ENCODE measurements around the gene INPP5E.

Gene INPP5E

DNA sequence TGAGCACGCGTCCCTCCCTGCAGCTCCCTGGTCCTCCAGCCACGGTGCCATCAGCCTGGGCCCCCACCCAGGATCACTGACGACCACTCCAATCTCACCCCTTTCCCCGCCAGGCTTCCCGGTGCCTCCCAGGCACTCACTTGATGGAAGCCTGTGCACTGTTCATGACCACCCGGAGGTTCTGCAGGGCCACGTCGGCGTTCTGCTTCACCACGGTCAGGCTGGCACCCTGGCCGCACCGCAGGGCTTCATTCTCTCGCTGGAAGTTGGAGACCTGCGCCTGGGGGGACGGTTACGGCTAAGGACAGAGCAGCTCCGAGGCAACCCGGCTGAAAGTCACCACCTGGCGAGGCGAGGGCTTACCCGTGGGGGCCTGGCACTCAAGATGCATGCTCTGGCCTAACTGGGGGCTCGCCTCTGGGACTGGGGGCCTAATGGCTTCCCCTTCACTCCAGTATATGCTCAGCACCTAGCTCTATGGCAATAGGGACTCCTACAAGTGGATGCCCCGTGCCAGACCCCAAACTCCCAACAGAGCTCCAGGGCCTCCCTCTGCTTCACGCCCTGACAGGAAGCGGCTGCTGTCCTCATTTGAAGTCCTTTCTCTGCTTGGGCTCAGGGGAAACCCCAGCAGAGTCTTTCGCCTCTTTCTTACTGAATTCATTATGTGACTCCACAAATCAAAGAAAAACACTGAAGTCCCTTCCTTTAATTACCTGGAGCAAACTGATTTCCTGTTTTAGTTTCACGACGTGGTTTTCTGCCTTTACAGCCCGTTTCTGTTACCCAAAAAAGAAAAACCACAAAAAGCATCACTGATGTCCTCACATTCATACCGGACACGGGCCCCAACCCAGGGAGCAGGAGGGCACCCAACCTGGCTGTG lies 35.5 kb downstream of the INPP5E start:
- Mint-ChIP-seq H3K27ac (no peak overlapping the region), H3K36me3 (ENCODE audit: low read depth) (peaks cover 43% of the 10 kb centered on the region), H3K4me1 (peaks cover 17% of the 10 kb centered on the region), H3K9me3 (no peaks in the 10 kb centered on the region), H3K27me3 (ENCODE audit: low read depth, poor library complexity) (peaks cover 5% of the 10 kb centered on the region), H3K4me3 (no peak overlapping the region)
- TF ChIP-seq, protein P1, sequence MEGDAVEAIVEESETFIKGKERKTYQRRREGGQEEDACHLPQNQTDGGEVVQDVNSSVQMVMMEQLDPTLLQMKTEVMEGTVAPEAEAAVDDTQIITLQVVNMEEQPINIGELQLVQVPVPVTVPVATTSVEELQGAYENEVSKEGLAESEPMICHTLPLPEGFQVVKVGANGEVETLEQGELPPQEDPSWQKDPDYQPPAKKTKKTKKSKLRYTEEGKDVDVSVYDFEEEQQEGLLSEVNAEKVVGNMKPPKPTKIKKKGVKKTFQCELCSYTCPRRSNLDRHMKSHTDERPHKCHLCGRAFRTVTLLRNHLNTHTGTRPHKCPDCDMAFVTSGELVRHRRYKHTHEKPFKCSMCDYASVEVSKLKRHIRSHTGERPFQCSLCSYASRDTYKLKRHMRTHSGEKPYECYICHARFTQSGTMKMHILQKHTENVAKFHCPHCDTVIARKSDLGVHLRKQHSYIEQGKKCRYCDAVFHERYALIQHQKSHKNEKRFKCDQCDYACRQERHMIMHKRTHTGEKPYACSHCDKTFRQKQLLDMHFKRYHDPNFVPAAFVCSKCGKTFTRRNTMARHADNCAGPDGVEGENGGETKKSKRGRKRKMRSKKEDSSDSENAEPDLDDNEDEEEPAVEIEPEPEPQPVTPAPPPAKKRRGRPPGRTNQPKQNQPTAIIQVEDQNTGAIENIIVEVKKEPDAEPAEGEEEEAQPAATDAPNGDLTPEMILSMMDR (IDR thresholded peaks at IDR 0.05), result no peak
- DNase-seq, result no peak

DNA sequence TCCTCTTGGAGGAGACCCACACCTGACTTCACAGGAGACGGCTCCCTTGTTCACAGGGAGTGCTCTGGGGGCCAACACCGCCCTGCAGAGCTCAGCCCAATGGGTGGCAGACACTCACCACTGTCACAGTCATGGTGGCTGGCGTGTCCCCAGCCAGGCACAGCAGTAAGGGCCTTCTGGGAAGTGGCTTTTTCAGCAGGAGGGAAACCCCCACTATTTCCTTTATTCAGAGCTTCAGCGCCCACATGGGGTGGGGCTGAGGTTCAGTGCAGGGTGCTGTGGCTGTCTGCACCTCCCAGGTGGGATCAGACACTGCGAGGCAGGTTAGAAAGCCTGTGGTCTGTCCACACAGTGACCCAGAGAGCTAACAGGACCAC lies 36.1 kb downstream of the INPP5E start:
- no peak overlapping the region for H3K27ac Mint-ChIP-seq
- peaks cover 17% of the 10 kb centered on the region for H3K4me1 Mint-ChIP-seq
- H3K9me3 Mint-ChIP-seq, result no peaks in the 10 kb centered on the region
- TF ChIP-seq, protein P1 (IDR thresholded peaks at IDR 0.05), result no peak
- DNase-seq, result no peak
- H3K36me3 Mint-ChIP-seq (ENCODE audit: low read depth), result peaks cover 37% of the 10 kb centered on the region
- no peak overlapping the region for H3K4me3 Mint-ChIP-seq
- H3K27me3 Mint-ChIP-seq (ENCODE audit: low read depth, poor library complexity), result peaks cover 5% of the 10 kb centered on the region

DNA sequence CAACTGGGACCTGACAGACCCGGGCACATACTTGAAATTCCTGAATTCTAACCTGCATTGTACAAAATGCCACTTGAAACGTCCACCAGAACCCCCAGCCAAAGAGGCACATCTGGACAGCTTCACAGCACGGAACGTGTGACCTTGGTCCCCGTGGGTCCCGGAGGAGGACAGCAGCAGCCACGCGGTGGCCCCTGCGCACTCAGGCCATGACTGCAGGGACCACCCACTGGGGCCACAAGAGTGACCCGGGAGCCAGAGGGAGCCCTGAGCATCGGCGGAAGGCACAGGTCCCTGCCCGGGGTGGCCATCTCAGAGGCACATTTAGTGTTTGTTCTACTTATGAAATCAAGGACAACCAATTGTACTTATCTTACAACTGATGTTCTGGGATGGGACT lies 37.6 kb downstream of the INPP5E start:
- Mint-ChIP-seq H3K9me3 (no peaks in the 10 kb centered on the region), H3K4me1 (peaks cover 14% of the 10 kb centered on the region), H3K27me3 (ENCODE audit: low read depth, poor library complexity) (peaks cover 5% of the 10 kb centered on the region), H3K36me3 (ENCODE audit: low read depth) (peaks cover 28% of the 10 kb centered on the region), H3K27ac (no peak overlapping the region), H3K4me3 (no peak overlapping the region)
- TF ChIP-seq, protein P1 (IDR thresholded peaks at IDR 0.05), result no peak
- no peak for DNase-seq

DNA sequence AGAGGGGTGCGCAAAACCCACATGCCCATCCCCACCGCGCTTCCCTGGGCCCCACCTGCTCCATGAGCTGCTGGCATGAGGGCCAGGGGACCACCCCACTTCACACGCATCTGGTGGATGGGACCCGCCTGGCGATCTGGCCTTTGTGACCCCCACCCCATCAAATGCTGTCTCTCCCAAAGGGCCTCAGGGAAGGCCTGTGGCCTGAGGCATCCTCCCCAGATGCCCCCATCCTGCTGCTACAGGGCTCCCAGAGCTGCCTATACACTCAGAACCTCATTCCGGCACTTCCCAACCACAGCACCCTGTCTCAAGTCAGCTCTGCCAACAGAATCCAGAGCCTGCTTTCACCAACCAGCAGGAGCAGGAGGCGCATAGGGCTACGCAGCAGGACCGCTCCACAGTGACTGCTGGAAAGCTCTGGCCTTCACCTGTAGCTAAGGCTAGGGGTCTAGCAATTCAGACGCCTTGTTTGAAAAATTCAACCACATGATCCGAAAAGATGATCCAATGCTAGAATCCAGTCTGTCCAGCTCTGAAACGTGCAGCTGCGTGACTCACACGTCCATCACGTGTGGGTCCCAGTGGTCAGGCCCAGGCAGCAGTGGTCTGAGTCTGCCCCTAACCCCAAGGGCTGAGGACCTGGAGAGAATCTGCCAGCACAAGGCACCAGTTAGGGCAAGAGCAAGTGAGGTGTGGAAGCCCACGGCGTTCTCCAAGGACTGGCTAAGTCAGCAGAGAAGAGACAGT lies 38.3 kb downstream of the INPP5E start:
- Mint-ChIP-seq H3K4me3 (no peak overlapping the region), H3K27ac (no peak overlapping the region), H3K36me3 (ENCODE audit: low read depth) (peaks cover 31% of the 10 kb centered on the region), H3K27me3 (ENCODE audit: low read depth, poor library complexity) (peaks cover 5% of the 10 kb centered on the region), H3K9me3 (no peaks in the 10 kb centered on the region), H3K4me1 (peaks cover 14% of the 10 kb centered on the region)
- TF ChIP-seq, protein P1 (IDR thresholded peaks at IDR 0.05), result no peak
- no peak for DNase-seq

DNA sequence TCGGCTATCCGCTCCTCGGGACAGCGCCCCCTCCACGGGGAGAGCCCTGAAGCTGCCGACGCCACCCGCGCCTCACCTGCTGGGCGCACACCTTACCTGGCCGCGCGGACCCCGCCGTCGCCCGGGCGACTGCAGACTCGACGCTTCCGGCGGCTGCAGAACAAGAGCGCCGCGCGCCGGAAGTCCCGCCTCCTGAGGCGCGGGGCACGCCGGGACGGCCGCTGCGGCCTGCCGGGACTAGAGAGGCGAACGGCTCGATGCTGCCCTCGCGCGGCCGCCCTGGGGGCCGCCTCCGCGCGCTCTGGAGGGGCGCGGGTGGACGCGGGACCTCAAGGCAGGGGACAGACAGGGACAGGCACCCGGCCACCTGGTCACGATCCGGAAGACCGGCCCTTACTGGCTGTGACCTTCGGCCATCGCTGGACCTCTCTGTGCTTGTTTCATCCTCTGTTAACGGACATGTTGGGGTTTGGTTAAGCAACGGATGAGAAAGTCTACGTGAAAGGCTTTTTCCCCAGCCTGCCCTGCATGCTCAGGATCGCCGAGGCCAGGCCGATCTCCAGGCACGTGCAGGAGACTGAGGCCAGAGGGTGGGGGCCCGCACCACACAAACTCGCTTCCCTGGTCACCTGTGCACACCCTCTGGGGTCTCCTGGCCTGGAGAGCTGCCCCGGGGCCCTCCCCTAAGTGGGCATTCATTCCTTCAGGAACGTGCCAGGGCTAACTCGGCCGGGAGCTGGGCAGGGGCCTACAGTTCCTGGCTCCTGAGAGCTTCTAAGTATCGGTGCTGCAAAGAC lies 39.4 kb downstream of the INPP5E start, which contains the start of gene SNAPC4:
TSS of gene SNAPC4 (minus strand) at position 133 of the 797 bp plus-strand sequence. CDS start 1,742 bp downstream, outside the sequence.
- peak within 1 kb of the TSS; percentile 88 for H3K4me3 Mint-ChIP-seq
- TF ChIP-seq, protein P1 (IDR thresholded peaks at IDR 0.05), result peak; percentile 89
- peaks cover 14% of the 10 kb centered on the region for H3K4me1 Mint-ChIP-seq
- H3K36me3 Mint-ChIP-seq (ENCODE audit: low read depth), result peaks cover 30% of the 10 kb centered on the region
- H3K9me3 Mint-ChIP-seq, result no peaks in the 10 kb centered on the region
- H3K27me3 Mint-ChIP-seq (ENCODE audit: low read depth, poor library complexity), result no peaks in the 10 kb centered on the region
- peak within 1 kb of the TSS; percentile 59 for H3K27ac Mint-ChIP-seq
- peak; percentile 94 for DNase-seq

All from nephron progenitor cell (in vitro differentiated cells).